Peyer's patch (tissue), 4 donors: Measurements from ENCODE around the gene HSD17B2. TPM values are rescaled to one million over a fixed set of nuclear protein-coding genes. Genes with fewer than 3 reads are reported as not detected.

Experiments used
- DNase-seq, 3 donors: peaks; one replicate each; pipeline ENCODE4 v3.0.0-alpha.2; 2017 to 2019
- H3K27ac ChIP-seq, 4 donors: fragments of 200-600 bp; sonication (generic); one replicate each; pipeline ENCODE4 v1.5.1; 2016 to 2019
- H3K27me3 ChIP-seq, 2 donors: fragments of 200-600 bp; sonication (generic); one replicate each; pipeline ENCODE4 v1.5.1; 2019
- H3K36me3 ChIP-seq, 3 donors: fragments of 200-600 bp; sonication (generic); one replicate each; pipeline ENCODE4 v1.5.1; 2016 to 2019
- H3K4me1 ChIP-seq, 4 donors: fragments of 200-600 bp; sonication (generic); one replicate each; pipeline ENCODE4 v1.5.1; 2016 to 2019
- H3K4me3 ChIP-seq, 4 donors: fragments of 200-600 bp; sonication (generic); 1 replicate in 3 of 4; 2 replicates in 1 of 4; pipeline ENCODE4 v1.5.1; 2016 to 2019; ENCODE audit warnings: mild to moderate bottlenecking in 1 of 4
- H3K9me3 ChIP-seq, 4 donors: fragments of 200-600 bp; sonication (generic); one replicate each; pipeline ENCODE4 v1.5.1; 2016 to 2019; ENCODE audit warnings: mild to moderate bottlenecking in 1 of 4
- POLR2A ChIP-seq, 2 donors: fragments of 450-650 bp; IDR thresholded peaks; one replicate each; pipeline ENCODE4 v1.5.1; 2017; ENCODE audit warnings: antibody characterized with exemption in 2 of 2, mild to moderate bottlenecking in 2 of 2, moderate library complexity in 2 of 2
- total RNA-seq, 4 donors: library from RNA; depleted of rRNA; stranded (reverse); fragments of >200 nt; gene quantifications; one replicate each; pipeline ENCODE4 v1.1.0, GENCODE V29; 2016
- TF ChIP-seq, protein P1 (sequence below), 6 experiments: fragments of 450-650 bp in 4 of 6; fragments of 200-600 bp in 2 of 6; sonication (generic) in 1 of 6; IDR thresholded peaks; one replicate each; pipeline ENCODE4 v1.5.1; 2017 to 2019; ENCODE audit warnings: antibody characterized with exemption in 6 of 6, mild to moderate bottlenecking in 3 of 6, moderate library complexity in 1 of 6

Gene HSD17B2
- total RNA-seq, 4 donors from 2014 or later = 19.8 to 173 (median 140) TPM

DNA sequence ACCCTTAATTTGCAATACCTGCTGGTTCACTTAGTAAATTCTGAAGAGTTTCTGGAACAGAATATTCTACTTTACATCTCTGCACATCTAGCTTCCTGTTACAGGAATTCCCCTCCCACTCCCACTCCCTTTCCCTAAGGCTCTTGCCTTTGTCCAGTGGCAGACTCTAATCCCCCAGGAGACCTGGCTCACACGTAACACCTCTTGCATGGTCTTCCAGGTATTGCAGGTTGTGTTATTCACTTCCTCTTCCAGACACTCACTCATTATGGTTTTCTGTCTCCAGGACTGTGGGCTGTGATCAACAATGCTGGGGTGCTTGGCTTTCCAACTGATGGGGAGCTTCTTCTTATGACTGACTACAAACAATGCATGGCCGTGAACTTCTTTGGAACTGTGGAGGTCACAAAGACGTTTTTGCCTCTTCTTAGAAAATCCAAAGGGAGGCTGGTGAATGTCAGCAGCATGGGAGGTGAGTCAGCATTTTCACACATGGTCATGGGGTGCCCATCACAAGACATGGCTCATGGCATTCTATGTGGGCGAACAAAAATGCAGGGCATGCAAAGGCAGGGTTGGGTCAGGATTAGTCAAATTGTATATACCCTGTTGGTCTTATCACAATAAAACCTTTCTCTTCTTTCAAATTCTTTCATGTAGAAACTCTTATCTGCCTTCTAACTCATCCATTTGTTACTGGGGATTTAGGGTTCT, 35.8 kb downstream of the HSD17B2 start:
- H3K9me3 ChIP-seq = no peaks in the 10 kb centered on the region
- TF ChIP-seq POLR2A (IDR thresholded peaks at IDR 0.05) = no peak
- TF ChIP-seq, protein P1, sequence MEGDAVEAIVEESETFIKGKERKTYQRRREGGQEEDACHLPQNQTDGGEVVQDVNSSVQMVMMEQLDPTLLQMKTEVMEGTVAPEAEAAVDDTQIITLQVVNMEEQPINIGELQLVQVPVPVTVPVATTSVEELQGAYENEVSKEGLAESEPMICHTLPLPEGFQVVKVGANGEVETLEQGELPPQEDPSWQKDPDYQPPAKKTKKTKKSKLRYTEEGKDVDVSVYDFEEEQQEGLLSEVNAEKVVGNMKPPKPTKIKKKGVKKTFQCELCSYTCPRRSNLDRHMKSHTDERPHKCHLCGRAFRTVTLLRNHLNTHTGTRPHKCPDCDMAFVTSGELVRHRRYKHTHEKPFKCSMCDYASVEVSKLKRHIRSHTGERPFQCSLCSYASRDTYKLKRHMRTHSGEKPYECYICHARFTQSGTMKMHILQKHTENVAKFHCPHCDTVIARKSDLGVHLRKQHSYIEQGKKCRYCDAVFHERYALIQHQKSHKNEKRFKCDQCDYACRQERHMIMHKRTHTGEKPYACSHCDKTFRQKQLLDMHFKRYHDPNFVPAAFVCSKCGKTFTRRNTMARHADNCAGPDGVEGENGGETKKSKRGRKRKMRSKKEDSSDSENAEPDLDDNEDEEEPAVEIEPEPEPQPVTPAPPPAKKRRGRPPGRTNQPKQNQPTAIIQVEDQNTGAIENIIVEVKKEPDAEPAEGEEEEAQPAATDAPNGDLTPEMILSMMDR (IDR thresholded peaks at IDR 0.05) = no peak
- DNase-seq = no peak
- H3K27ac ChIP-seq = no peak overlapping the region
- H3K4me1 ChIP-seq = no peaks in the 10 kb centered on the region
- H3K27me3 ChIP-seq = no peaks in the 10 kb centered on the region
- no peak overlapping the region for H3K4me3 ChIP-seq
- H3K36me3 ChIP-seq = peaks cover 0 to 40% (median 0%) of the 10 kb centered on the region in 3 donors

GRCh38 chr16:82071421-82071820, 36.4 kb downstream of the HSD17B2 start:
- Histone ChIP-seq H3K9me3 (no peaks in the 10 kb centered on the region), H3K36me3 (peaks cover 0 to 40% (median 0%) of the 10 kb centered on the region in 3 donors), H3K4me3 (no peak overlapping the region), H3K27me3 (no peaks in the 10 kb centered on the region), H3K4me1 (no peaks in the 10 kb centered on the region), H3K27ac (no peak overlapping the region)
- no peak for DNase-seq
- TF ChIP-seq POLR2A (IDR thresholded peaks at IDR 0.05) = no peak
- TF ChIP-seq, protein P1 (IDR thresholded peaks at IDR 0.05) = no peak

DNA sequence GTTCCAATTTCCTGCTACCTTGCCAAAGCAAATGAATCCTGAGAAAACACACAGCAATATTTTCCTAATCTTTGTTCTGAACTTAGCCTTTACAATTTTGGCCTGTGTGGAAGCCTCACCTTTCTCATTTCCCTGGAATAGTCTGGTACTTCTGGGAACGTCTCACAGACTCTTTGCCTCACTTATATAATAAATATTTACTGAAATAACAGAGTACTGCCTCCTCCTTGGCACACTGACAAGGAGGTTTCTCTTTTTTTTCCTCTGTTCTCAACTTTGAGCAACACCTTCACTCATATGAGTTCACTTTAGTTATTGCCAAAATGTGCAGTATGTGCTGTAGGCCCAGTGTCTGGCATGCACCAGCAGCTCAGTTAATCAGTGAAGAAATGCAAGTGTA, 37.3 kb downstream of the HSD17B2 start:
- Histone ChIP-seq H3K36me3 (peaks cover 0 to 40% (median 0%) of the 10 kb centered on the region in 3 donors), H3K27ac (no peak overlapping the region), H3K4me3 (no peak overlapping the region), H3K9me3 (no peaks in the 10 kb centered on the region), H3K27me3 (no peaks in the 10 kb centered on the region), H3K4me1 (no peaks in the 10 kb centered on the region)
- TF ChIP-seq POLR2A (IDR thresholded peaks at IDR 0.05) = no peak
- TF ChIP-seq, protein P1 (IDR thresholded peaks at IDR 0.05) = no peak
- DNase-seq = no peak

- Histone ChIP-seq H3K36me3 (peaks cover 0 to 31% (median 0%) of the 10 kb centered on the region in 3 donors), H3K9me3 (no peaks in the 10 kb centered on the region), H3K27me3 (no peaks in the 10 kb centered on the region), H3K4me1 (no peaks in the 10 kb centered on the region), H3K4me3 (no peak overlapping the region), H3K27ac (no peak overlapping the region)
- DNase-seq = no peak
- no peak for TF ChIP-seq POLR2A (IDR thresholded peaks at IDR 0.05)
- TF ChIP-seq, protein P1 (IDR thresholded peaks at IDR 0.05) = no peak
Measured at GRCh38 chr16:82074019-82074558, 39.0 kb downstream of the HSD17B2 start.

DNA sequence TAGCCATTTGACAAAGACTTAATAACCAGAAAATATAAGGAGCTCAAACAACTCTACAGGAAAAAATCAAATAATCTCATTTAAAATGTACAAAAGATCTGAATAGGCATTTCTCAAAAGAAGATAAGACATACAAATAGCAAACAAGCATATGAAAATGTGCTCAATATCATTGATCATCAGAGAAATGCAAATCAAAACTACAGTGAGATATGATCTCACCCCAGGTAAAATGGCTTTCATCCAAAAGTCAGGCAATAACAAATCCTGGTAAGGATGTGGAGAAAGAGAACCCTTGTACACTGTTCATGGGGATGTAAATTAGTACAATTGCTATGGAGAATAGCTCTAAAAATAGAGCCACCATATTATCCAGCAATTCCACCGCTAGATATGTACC, 43.1 kb downstream of the HSD17B2 start:
- no peak for DNase-seq
- H3K36me3 ChIP-seq = no peaks in the 10 kb centered on the region
- no peaks in the 10 kb centered on the region for H3K9me3 ChIP-seq
- peaks cover 0 to 9% (median 0%) of the 10 kb centered on the region in 4 donors for H3K4me1 ChIP-seq
- H3K27ac ChIP-seq = no peak overlapping the region
- TF ChIP-seq, protein P1 (IDR thresholded peaks at IDR 0.05) = no peak
- TF ChIP-seq POLR2A (IDR thresholded peaks at IDR 0.05) = no peak
- no peaks in the 10 kb centered on the region for H3K27me3 ChIP-seq
- H3K4me3 ChIP-seq = no peak overlapping the region
